Neural cell (in vitro differentiated cells): ENCODE data around the gene TBC1D10A.

ENCODE experiments used
- EP300 ChIP-seq: fragments of 450-650 bp; conservative IDR thresholded peaks from 2 replicates; pipeline ENCODE4 v1.6.1; 2014; ENCODE audit warnings: antibody characterized with exemption, mild to moderate bottlenecking, moderate library complexity; ENCODE audit not compliant: poor library complexity, severe bottlenecking
- EZH2 ChIP-seq: fragments of 200-600, 300-800 bp; shearing (Covaris generic), sonication (generic); IDR thresholded peaks from 2 replicates; pipeline ENCODE4 v1.6.1; 2014; ENCODE audit warnings: antibody characterized with exemption, low read length, borderline replicate concordance, mild to moderate bottlenecking; ENCODE audit not compliant: insufficient read depth, poor library complexity, severe bottlenecking
- MXI1 ChIP-seq: fragments of 450-650 bp; conservative IDR thresholded peaks from 2 replicates; pipeline ENCODE4 v1.6.1; 2014; ENCODE audit warnings: antibody characterized with exemption, mild to moderate bottlenecking; ENCODE audit not compliant: poor library complexity, severe bottlenecking
- POLR2AphosphoS5 ChIP-seq: IDR thresholded peaks from 2 replicates; pipeline ENCODE4 v1.6.1; 2012
- RAD21 ChIP-seq: fragments of 450-650 bp; conservative IDR thresholded peaks from 2 replicates; pipeline ENCODE4 v1.6.1; 2014; ENCODE audit warnings: antibody characterized with exemption, mild to moderate bottlenecking, moderate library complexity
- TAF1 ChIP-seq: IDR thresholded peaks from 2 replicates; pipeline ENCODE4 v1.6.1; 2012; ENCODE audit warnings: low read depth
- TF ChIP-seq, protein P1 (sequence below): fragments of 450-650 bp; IDR thresholded peaks from 2 replicates; pipeline ENCODE4 v1.5.1; 2014; ENCODE audit warnings: antibody characterized with exemption, mild to moderate bottlenecking, moderate library complexity; ENCODE audit not compliant: poor library complexity, severe bottlenecking
- TF ChIP-seq, protein P2 (sequence below): IDR thresholded peaks from 2 replicates; pipeline ENCODE4 v1.6.1; 2012; ENCODE audit warnings: borderline replicate concordance

GRCh38 chr22:30335236-30335635 lies 8.5 kb upstream of the TBC1D10A start:
- TF ChIP-seq, protein P1, sequence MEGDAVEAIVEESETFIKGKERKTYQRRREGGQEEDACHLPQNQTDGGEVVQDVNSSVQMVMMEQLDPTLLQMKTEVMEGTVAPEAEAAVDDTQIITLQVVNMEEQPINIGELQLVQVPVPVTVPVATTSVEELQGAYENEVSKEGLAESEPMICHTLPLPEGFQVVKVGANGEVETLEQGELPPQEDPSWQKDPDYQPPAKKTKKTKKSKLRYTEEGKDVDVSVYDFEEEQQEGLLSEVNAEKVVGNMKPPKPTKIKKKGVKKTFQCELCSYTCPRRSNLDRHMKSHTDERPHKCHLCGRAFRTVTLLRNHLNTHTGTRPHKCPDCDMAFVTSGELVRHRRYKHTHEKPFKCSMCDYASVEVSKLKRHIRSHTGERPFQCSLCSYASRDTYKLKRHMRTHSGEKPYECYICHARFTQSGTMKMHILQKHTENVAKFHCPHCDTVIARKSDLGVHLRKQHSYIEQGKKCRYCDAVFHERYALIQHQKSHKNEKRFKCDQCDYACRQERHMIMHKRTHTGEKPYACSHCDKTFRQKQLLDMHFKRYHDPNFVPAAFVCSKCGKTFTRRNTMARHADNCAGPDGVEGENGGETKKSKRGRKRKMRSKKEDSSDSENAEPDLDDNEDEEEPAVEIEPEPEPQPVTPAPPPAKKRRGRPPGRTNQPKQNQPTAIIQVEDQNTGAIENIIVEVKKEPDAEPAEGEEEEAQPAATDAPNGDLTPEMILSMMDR: no peak
- TF ChIP-seq RAD21: no peak
- TF ChIP-seq EZH2: no peak
- TF ChIP-seq EP300: no peak
- TF ChIP-seq POLR2AphosphoS5: no peak
- TF ChIP-seq, protein P2, sequence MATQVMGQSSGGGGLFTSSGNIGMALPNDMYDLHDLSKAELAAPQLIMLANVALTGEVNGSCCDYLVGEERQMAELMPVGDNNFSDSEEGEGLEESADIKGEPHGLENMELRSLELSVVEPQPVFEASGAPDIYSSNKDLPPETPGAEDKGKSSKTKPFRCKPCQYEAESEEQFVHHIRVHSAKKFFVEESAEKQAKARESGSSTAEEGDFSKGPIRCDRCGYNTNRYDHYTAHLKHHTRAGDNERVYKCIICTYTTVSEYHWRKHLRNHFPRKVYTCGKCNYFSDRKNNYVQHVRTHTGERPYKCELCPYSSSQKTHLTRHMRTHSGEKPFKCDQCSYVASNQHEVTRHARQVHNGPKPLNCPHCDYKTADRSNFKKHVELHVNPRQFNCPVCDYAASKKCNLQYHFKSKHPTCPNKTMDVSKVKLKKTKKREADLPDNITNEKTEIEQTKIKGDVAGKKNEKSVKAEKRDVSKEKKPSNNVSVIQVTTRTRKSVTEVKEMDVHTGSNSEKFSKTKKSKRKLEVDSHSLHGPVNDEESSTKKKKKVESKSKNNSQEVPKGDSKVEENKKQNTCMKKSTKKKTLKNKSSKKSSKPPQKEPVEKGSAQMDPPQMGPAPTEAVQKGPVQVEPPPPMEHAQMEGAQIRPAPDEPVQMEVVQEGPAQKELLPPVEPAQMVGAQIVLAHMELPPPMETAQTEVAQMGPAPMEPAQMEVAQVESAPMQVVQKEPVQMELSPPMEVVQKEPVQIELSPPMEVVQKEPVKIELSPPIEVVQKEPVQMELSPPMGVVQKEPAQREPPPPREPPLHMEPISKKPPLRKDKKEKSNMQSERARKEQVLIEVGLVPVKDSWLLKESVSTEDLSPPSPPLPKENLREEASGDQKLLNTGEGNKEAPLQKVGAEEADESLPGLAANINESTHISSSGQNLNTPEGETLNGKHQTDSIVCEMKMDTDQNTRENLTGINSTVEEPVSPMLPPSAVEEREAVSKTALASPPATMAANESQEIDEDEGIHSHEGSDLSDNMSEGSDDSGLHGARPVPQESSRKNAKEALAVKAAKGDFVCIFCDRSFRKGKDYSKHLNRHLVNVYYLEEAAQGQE: no peak
- TF ChIP-seq MXI1: no peak
- TF ChIP-seq TAF1: no peak
